Immature natural killer cell (primary cell): ENCODE data around the gene IMMP2L. TPM values are rescaled to one million over a fixed set of nuclear protein-coding genes. Genes with fewer than 3 reads are reported as not detected.

Experiments
- DNase-seq, 3 donors: peaks; one replicate each; pipeline ENCODE4 v3.0.0; 2022; ENCODE audit warnings: mixed read lengths in 1 of 3
- H3K27ac Mint-ChIP-seq, 6 donors: one replicate each; pipeline ENCODE4 v1.8.0; 2020; ENCODE audit warnings: mixed read lengths in 6 of 6, mild to moderate bottlenecking in 5 of 6, inconsistent platforms in 4 of 6, moderate library complexity in 3 of 6
- H3K27me3 Mint-ChIP-seq, 3 donors: one replicate each; pipeline ENCODE4 v1.8.0; 2020 to 2021; ENCODE audit warnings: low read depth in 3 of 3, mild to moderate bottlenecking in 3 of 3, mixed read lengths in 3 of 3, moderate library complexity in 3 of 3, inconsistent platforms in 1 of 3
- H3K36me3 Mint-ChIP-seq, 3 donors: one replicate each; pipeline ENCODE4 v1.8.0; 2020; ENCODE audit warnings: mixed read lengths in 3 of 3, inconsistent platforms in 2 of 3, mild to moderate bottlenecking in 2 of 3
- H3K4me1 Mint-ChIP-seq, 2 donors: one replicate each; pipeline ENCODE4 v1.8.0; 2020; ENCODE audit warnings: inconsistent platforms in 2 of 2, mild to moderate bottlenecking in 2 of 2, mixed read lengths in 2 of 2, moderate library complexity in 1 of 2
- H3K4me3 Mint-ChIP-seq, 5 donors: one replicate each; pipeline ENCODE4 v1.8.0; 2020; ENCODE audit warnings: mild to moderate bottlenecking in 5 of 5, mixed read lengths in 5 of 5, inconsistent platforms in 3 of 5, moderate library complexity in 3 of 5
- H3K9me3 Mint-ChIP-seq, 6 donors: one replicate each; pipeline ENCODE4 v1.8.0; 2020; ENCODE audit warnings: mild to moderate bottlenecking in 6 of 6, mixed read lengths in 6 of 6, inconsistent platforms in 4 of 6, moderate library complexity in 3 of 6
- polyA plus RNA-seq, 3 donors: library from polyadenylated mRNA; unstranded; fragments of 300-500 nt; fragmentation: Illumina TruSeq; gene quantifications; one replicate each; pipeline ENCODE4 v1.2.3, GENCODE V29; 2021

IMMP2L gene
- polyA plus RNA-seq, 3 donors from 2014 or later = 17.0 to 20.7 TPM; not detected in 1

GRCh38 chr7:110975486-110975885 is 586.8 kb downstream of the IMMP2L start:
- peaks cover 0 to 6% (median 0%) of the 10 kb centered on the region in 6 donors for H3K9me3 Mint-ChIP-seq
- no peaks in the 10 kb centered on the region for H3K27me3 Mint-ChIP-seq
- H3K36me3 Mint-ChIP-seq = no peaks in the 10 kb centered on the region
- DNase-seq = no peak
- H3K27ac Mint-ChIP-seq = no peak overlapping the region
- H3K4me1 Mint-ChIP-seq = peaks cover 5 to 12% of the 10 kb centered on the region in 2 donors
- no peak overlapping the region for H3K4me3 Mint-ChIP-seq

- Mint-ChIP-seq H3K9me3 (peaks cover 0 to 6% (median 2%) of the 10 kb centered on the region in 6 donors), H3K4me1 (peaks cover 5 to 12% of the 10 kb centered on the region in 2 donors), H3K4me3 (no peak overlapping the region), H3K36me3 (no peaks in the 10 kb centered on the region), H3K27me3 (no peaks in the 10 kb centered on the region), H3K27ac (no peak overlapping the region)
- no peak for DNase-seq
Observed at GRCh38 chr7:110974441-110974840, 587.9 kb downstream of the IMMP2L start.

DNA sequence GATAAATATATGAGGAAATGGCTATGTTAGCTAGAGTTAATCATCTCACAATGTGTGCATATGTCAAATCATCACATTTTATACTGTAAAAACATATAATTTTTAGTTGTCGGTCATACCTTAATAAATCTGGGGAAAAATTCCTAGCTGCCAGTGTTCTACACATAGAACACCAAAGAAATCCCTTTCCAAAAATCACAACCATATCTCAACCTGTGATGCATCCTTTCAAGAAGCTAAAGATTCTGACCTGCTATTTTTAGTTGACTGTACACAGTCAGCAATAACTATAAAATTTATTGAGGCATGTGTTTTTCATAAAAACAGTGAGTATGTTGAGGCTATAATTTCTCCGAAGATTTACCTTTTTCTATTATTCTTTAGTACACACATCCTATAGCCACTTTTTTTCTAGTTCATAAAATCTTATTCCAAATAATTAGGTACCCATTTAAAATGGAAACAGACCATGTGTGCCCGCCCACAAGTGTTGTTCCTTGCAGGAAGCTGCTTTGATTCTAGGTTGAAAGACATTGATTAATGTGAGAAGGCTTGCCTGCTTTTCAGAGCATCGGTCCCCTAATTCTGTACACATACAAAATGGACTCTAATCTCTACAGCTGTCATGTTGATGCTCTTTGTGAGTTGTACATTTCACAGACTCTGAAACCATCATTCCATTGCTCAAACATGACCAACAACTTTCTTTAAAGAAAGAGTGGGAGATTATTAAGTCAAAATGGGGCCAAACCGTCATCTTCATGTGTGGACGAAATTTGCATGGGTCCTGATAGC is 588.9 kb downstream of the IMMP2L start:
- peaks cover 5 to 12% of the 10 kb centered on the region in 2 donors for H3K4me1 Mint-ChIP-seq
- H3K27ac Mint-ChIP-seq = no peak overlapping the region
- H3K4me3 Mint-ChIP-seq = no peak overlapping the region

GRCh38 chr7:110964775-110965174 is 597.5 kb downstream of the IMMP2L start:
- Mint-ChIP-seq H3K27me3 (peaks cover 0 to 4% (median 0%) of the 10 kb centered on the region in 3 donors), H3K27ac (no peak overlapping the region), H3K9me3 (peaks cover 0 to 15% (median 4%) of the 10 kb centered on the region in 6 donors), H3K4me1 (no peaks in the 10 kb centered on the region), H3K4me3 (no peak overlapping the region), H3K36me3 (peaks cover 0 to 4% (median 0%) of the 10 kb centered on the region in 3 donors)
- DNase-seq = no peak

More for the DNA sequence above, 588.9 kb downstream of the IMMP2L start:
- Mint-ChIP-seq H3K9me3 (peaks cover 0 to 9% (median 2%) of the 10 kb centered on the region in 6 donors), H3K27me3 (no peaks in the 10 kb centered on the region), H3K36me3 (no peaks in the 10 kb centered on the region)
- no peak for DNase-seq

DNA sequence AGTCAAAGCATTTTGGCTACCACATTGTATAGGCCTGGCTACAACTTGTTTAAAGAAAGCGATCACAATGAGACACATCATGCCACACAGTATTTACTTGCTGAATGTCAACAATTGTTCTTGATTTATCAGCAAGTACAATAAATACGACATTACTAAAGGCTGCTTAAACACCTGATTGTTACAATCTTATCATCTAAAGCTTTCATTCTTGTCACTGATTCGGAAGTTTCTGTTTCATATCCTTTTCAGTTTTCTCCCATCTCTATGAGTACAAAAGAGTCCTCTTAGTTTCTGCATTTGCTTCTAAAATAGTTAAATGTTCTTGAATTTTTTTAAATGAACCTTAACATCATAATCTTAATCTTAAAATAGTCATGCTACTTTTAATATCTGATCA is 599.5 kb downstream of the IMMP2L start:
- Mint-ChIP-seq H3K9me3 (peaks cover 0 to 13% (median 2%) of the 10 kb centered on the region in 6 donors), H3K4me1 (no peaks in the 10 kb centered on the region), H3K27ac (no peak overlapping the region), H3K4me3 (no peak overlapping the region), H3K36me3 (peaks cover 0 to 4% (median 4%) of the 10 kb centered on the region in 3 donors), H3K27me3 (peaks cover 0 to 6% (median 0%) of the 10 kb centered on the region in 3 donors)
- DNase-seq = no peak

DNA sequence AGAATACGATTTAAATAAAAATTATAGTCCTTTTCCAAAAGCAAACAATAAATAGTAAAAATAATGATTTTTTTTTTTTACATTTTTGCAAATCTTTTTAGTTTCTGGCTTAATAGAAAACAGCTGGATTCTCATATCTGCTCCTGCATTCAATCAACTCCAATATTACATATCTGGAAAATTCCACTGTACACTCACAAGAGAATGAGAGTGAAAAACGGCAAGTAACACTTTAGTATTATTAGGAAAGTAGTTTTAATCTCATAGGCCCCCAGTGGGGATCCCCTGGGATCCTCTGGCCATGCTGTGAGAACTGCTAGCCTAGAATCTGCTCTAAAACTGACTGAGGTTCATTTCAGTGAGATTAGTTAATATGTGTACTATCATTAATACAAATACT is 599.9 kb downstream of the IMMP2L start:
- Mint-ChIP-seq H3K4me3 (no peak overlapping the region), H3K27ac (no peak overlapping the region), H3K27me3 (peaks cover 0 to 6% (median 0%) of the 10 kb centered on the region in 3 donors), H3K9me3 (peaks cover 0 to 18% (median 2%) of the 10 kb centered on the region in 6 donors), H3K36me3 (peaks cover 0 to 7% (median 4%) of the 10 kb centered on the region in 3 donors), H3K4me1 (no peaks in the 10 kb centered on the region)
- no peak for DNase-seq

DNA sequence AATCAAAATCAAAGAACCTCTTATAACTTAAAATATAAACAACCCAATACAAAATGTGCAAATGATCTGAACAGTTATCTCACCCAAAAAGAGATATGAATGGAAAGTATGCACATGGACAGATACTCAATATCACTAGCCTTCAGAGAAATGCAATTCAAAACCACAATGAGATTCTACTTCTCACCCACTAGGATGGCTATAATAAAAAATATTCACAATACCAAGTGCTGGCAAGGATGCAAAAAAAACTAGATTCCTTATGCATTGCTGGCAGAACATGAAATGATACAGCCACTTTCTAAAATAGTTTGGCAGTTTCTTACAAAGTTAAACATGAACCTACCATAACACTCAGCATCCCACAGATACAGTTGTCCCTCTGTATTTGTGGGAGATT is 601.5 kb downstream of the IMMP2L start:
- Mint-ChIP-seq H3K27me3 (peaks cover 0 to 6% (median 0%) of the 10 kb centered on the region in 3 donors), H3K4me3 (no peak overlapping the region), H3K4me1 (no peaks in the 10 kb centered on the region), H3K9me3 (peaks cover 0 to 26% (median 4%) of the 10 kb centered on the region in 6 donors), H3K27ac (no peak overlapping the region), H3K36me3 (peaks cover 0 to 7% (median 4%) of the 10 kb centered on the region in 3 donors)
- no peak for DNase-seq

DNA sequence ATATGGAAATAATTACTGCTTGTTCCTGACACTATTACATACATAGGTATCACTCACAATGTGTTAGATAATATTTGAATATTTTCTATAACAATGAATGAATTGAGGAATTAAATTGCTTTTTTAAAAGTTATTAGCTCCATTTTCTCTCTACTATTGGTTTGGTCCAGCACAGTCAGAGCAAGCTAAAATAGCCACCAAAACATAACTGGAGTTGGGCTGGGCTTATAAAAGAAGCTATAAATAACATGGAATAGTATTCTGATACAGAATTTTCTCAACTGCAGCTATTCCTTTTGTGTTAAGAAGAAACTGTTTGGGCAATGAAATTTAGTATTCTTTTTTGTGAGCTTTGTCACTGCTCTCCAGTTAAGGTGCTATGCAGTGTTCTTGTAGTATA is 614.0 kb downstream of the IMMP2L start:
- peaks cover 2 to 7% (median 4%) of the 10 kb centered on the region in 6 donors for H3K9me3 Mint-ChIP-seq
- H3K4me1 Mint-ChIP-seq = no peaks in the 10 kb centered on the region
- no peak overlapping the region for H3K4me3 Mint-ChIP-seq
- H3K36me3 Mint-ChIP-seq = peaks cover 0 to 5% (median 3%) of the 10 kb centered on the region in 3 donors
- no peak for DNase-seq
- H3K27me3 Mint-ChIP-seq = peaks cover 0 to 1% (median 0%) of the 10 kb centered on the region in 3 donors
- H3K27ac Mint-ChIP-seq = no peak overlapping the region

- Mint-ChIP-seq H3K27ac (no peak overlapping the region), H3K4me1 (no peaks in the 10 kb centered on the region), H3K27me3 (peaks cover 0 to 1% (median 0%) of the 10 kb centered on the region in 3 donors), H3K36me3 (peaks cover 0 to 5% (median 3%) of the 10 kb centered on the region in 3 donors), H3K9me3 (peaks cover 0 to 7% (median 4%) of the 10 kb centered on the region in 6 donors), H3K4me3 (no peak overlapping the region)
- no peak for DNase-seq
Observed at GRCh38 chr7:110947408-110947807, 614.9 kb downstream of the IMMP2L start.

GRCh38 chr7:110944966-110945644 is 617.2 kb downstream of the IMMP2L start:
- peaks cover 0 to 1% (median 0%) of the 10 kb centered on the region in 3 donors for H3K27me3 Mint-ChIP-seq
- peaks cover 0 to 5% (median 3%) of the 10 kb centered on the region in 6 donors for H3K9me3 Mint-ChIP-seq
- no peaks in the 10 kb centered on the region for H3K4me1 Mint-ChIP-seq
- DNase-seq = no peak
- peaks cover 0 to 5% (median 3%) of the 10 kb centered on the region in 3 donors for H3K36me3 Mint-ChIP-seq
- H3K4me3 Mint-ChIP-seq = no peak overlapping the region
- no peak overlapping the region for H3K27ac Mint-ChIP-seq

- H3K36me3 Mint-ChIP-seq = peaks cover 0 to 5% (median 3%) of the 10 kb centered on the region in 3 donors
- no peak overlapping the region for H3K27ac Mint-ChIP-seq
- H3K4me3 Mint-ChIP-seq = no peak overlapping the region
- peaks cover 0 to 1% (median 0%) of the 10 kb centered on the region in 3 donors for H3K27me3 Mint-ChIP-seq
- no peak for DNase-seq
- no peaks in the 10 kb centered on the region for H3K4me1 Mint-ChIP-seq
- peaks cover 0 to 5% (median 3%) of the 10 kb centered on the region in 6 donors for H3K9me3 Mint-ChIP-seq
Observed at GRCh38 chr7:110944448-110944847, 617.8 kb downstream of the IMMP2L start.

DNA sequence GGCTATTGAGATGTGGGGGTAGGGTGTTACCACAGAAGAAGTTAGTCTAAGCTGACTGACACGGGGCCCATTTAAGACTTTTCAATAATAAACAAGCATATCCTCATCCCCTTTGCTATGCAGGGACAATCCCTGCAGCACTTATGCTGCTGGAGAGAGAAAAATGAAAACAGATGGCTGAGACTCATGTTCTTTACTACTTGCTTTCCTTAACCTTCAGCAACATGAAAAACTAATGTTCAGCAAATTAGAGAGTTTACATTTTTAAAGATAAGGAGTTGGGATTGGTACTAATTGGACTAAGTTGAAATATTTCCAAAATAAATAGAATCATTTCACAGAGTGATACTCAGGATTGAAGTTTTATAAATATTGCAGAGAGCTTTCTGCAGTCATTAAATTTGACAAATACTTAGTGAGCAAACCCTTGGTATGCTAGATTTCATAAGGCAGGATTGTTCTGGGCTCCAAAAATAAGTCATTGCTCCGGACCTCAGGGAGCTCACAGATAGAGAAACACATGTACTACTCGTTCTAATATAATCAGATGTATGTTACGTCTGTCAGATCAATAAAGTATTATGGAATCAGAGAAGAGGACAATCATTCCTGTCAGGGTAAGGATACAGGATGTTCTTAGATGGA is 618.5 kb downstream of the IMMP2L start:
- H3K4me3 Mint-ChIP-seq = no peak overlapping the region
- H3K27me3 Mint-ChIP-seq = peaks cover 0 to 1% (median 0%) of the 10 kb centered on the region in 3 donors
- H3K9me3 Mint-ChIP-seq = peaks cover 0 to 5% (median 1%) of the 10 kb centered on the region in 6 donors
- no peak overlapping the region for H3K27ac Mint-ChIP-seq
- H3K36me3 Mint-ChIP-seq = peaks cover 0 to 3% (median under 1%) of the 10 kb centered on the region in 3 donors
- DNase-seq = no peak
- no peaks in the 10 kb centered on the region for H3K4me1 Mint-ChIP-seq

- H3K4me1 Mint-ChIP-seq = no peaks in the 10 kb centered on the region
- no peak for DNase-seq
- H3K27ac Mint-ChIP-seq = no peak overlapping the region
- no peak overlapping the region for H3K4me3 Mint-ChIP-seq
- H3K9me3 Mint-ChIP-seq = peaks cover 0 to 14% (median 6%) of the 10 kb centered on the region in 6 donors
- peaks cover 0 to 3% (median 0%) of the 10 kb centered on the region in 3 donors for H3K36me3 Mint-ChIP-seq
- H3K27me3 Mint-ChIP-seq = peaks cover 0 to 1% (median 0%) of the 10 kb centered on the region in 3 donors
Observed at GRCh38 chr7:110941385-110941784, 620.9 kb downstream of the IMMP2L start.
